ENCODE results near the gene RCSD1.

RCSD1 gene

GRCh38 chr1:167720965-167721616 lies 91.1 kb downstream of the RCSD1 start:
- peak; percentile 68 for DNase-seq (ENCODE audit: low read depth)
- TF ChIP-seq, protein P1, sequence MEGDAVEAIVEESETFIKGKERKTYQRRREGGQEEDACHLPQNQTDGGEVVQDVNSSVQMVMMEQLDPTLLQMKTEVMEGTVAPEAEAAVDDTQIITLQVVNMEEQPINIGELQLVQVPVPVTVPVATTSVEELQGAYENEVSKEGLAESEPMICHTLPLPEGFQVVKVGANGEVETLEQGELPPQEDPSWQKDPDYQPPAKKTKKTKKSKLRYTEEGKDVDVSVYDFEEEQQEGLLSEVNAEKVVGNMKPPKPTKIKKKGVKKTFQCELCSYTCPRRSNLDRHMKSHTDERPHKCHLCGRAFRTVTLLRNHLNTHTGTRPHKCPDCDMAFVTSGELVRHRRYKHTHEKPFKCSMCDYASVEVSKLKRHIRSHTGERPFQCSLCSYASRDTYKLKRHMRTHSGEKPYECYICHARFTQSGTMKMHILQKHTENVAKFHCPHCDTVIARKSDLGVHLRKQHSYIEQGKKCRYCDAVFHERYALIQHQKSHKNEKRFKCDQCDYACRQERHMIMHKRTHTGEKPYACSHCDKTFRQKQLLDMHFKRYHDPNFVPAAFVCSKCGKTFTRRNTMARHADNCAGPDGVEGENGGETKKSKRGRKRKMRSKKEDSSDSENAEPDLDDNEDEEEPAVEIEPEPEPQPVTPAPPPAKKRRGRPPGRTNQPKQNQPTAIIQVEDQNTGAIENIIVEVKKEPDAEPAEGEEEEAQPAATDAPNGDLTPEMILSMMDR (IDR thresholded peaks at IDR 0.05; ENCODE audit: insufficient read depth, low read depth, low read length, missing control alignments) = peak; percentile 23
- H3K4me3 ChIP-seq (ENCODE audit: low read depth, low read length) = peak overlapping the region; percentile 79

DNA sequence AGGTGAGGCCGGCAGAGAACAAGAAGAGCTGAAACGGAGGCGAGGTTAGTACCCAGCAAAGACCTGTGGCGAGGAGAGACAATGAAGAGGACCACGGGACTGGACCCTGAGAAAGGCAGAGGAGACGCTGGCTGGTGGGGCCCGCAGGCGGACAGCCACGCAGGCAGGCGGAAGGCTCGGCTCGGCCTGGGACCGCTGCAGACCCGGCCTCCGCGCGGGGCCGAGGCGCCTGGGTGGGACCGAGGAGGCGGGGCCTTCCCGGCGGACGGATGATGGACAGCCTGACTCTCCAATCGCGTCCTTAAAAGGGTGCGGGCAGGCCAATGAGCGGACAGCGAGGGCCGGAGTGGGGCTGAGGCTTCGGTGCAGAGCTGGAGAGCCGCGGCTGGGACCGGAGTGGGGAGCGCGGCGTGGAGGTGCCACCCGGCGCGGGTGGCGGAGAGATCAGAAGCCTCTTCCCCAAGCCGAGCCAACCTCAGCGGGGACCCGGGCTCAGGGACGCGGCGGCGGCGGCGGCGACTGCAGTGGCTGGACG lies 91.7 kb downstream of the RCSD1 start, which contains the start of gene MPZL1:
TSS of gene MPZL1 (plus strand) at position 366 of the 535 bp plus-strand sequence. CDS start 170 bp downstream, outside the sequence.
- DNase-seq (ENCODE audit: low read depth) = peak; percentile 97
- H3K4me3 ChIP-seq (ENCODE audit: low read depth, low read length) = peak within 1 kb of the TSS; percentile 79
- TF ChIP-seq, protein P1 (IDR thresholded peaks at IDR 0.05; ENCODE audit: insufficient read depth, low read depth, low read length, missing control alignments) = no peak

GRCh38 chr1:167722152-167722869 lies 92.3 kb downstream of the RCSD1 start:
- peak overlapping the region; percentile 79 for H3K4me3 ChIP-seq (ENCODE audit: low read depth, low read length)
- TF ChIP-seq, protein P1 (IDR thresholded peaks at IDR 0.05; ENCODE audit: insufficient read depth, low read depth, low read length, missing control alignments) = no peak
- DNase-seq (ENCODE audit: low read depth) = no peak

GRCh38 chr1:167722870-167723251 lies 92.8 kb downstream of the RCSD1 start:
- TF ChIP-seq, protein P1 (IDR thresholded peaks at IDR 0.05; ENCODE audit: insufficient read depth, low read depth, low read length, missing control alignments) = no peak
- DNase-seq (ENCODE audit: low read depth) = no peak

DNA sequence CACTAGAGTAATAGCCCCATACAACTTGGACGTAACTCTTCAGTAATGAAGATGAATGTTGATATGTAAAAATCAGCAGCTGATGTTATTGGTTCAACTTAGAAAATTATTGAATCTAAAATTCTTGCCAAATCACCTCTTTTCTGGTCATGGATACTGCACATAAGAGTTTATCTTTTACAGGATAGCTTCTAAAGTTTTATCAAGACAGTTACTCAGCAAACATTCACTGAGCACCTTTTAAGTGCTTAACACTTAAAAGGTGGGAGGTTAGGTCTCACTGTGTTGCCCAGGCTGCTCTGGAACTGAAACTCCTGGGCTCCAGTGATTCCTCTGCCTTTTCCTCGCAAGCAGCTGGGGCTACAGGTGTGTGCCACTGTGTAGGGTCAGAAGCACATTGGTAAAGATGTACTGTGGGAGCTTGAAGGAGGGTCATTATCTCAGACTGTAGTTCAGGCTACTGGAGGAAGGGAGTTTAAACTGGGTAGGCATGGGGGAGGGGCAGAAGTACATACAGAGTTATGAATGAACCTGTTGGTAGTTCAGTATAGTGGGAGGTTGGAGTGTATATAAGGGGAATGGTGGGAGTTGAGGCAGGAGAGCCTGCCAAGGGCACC lies 93.8 kb downstream of the RCSD1 start:
- H3K4me3 ChIP-seq (ENCODE audit: low read depth, low read length) = peak overlapping the region; percentile 79
- TF ChIP-seq, protein P1 (IDR thresholded peaks at IDR 0.05; ENCODE audit: insufficient read depth, low read depth, low read length, missing control alignments) = no peak

More at GRCh38 chr1:167722870-167723251, 92.8 kb downstream of the RCSD1 start:
- H3K4me3 ChIP-seq (ENCODE audit: low read depth, low read length) = peak overlapping the region; percentile 79

DNA sequence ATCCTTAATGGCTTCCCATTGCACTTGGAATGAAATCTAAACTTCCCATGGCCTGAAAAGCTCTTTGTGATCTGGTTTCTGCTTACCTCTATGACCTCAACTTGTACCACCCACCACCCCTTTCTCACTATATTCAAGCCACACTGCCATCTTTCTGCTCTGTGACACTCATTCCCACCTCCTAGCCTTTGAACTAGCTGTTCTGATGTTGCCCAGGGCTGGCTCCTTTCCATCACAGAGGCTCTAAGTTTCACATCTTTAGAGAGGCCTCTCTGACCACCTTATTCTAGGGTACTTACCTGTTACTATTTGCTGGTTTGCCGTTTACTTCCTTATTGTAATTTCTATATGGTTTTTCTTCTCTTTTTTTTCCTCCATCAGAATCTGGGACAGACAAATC lies 96.0 kb downstream of the RCSD1 start:
- H3K4me3 ChIP-seq (ENCODE audit: low read depth, low read length) = no peak overlapping the region
- TF ChIP-seq, protein P1 (IDR thresholded peaks at IDR 0.05; ENCODE audit: insufficient read depth, low read depth, low read length, missing control alignments) = no peak
- no peak for DNase-seq (ENCODE audit: low read depth)

More for the DNA sequence above, 93.8 kb downstream of the RCSD1 start:
- DNase-seq (ENCODE audit: low read depth) = no peak
